NCI-H2171 treated with DMSO at 0.1 percent for 48 hours (cell line): ENCODE results near the gene HES7.

ENCODE experiments used
- DNase-seq: peaks from one replicate; lab custom pipeline; 2025; lab: John Stamatoyannopoulos, UW

HES7 gene

DNA sequence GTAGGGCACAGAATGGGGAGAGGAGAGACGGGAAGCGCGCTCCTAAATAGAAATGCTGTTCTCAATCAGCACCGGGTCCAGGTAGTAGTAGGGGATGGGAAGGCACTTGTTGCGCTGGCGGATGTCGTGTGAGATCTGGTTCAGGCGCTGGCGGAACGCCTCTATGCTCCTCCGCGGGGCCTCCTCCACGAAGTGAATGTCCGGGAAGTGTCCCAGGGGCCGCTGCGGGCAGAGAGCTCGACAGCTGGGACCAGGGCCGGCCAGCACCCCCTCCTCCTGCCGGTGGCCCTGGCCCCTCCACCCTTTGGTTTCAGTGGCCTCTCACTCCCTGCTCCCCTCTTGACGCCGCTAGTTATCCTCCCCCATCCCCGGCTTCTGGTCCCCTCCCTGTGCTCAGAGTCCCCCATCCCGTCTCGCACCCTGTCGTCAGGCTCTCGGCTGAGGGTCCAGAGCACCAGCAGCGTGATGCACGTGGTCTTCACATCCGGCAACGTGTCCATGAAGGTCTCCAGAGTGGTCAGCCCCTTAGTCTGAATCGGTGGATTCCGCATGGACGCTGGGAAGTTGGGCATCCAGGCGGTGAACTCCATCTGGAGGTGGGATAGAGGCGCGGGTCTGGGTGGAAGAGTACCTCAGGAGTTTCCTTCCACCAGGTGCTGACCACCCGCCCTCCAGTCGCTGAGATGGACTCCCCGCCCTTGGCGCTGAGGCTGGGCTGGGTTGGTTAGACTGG is 51.0 kb downstream of the HES7 start:
- no peak for DNase-seq

DNA sequence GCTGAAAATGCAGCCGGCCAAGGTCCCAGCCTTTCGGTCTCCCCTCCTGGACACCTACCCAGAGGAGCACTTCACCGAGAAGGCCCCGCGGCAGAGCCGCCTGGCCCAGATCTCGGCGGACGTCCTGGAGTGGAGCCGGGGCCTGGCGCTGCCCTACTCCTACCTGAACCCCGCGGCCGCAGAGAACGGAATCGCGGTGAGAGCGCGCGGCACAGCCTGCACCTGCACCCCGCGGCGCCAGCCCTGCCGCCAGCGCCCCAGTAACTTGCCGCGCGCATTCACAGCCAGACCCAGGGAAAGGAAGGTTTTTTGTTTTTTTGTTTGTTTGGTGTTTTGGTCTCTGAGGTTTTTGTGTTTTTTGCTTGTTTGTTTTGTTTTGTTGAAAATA is 51.6 kb downstream of the HES7 start:
- no peak for DNase-seq

DNA sequence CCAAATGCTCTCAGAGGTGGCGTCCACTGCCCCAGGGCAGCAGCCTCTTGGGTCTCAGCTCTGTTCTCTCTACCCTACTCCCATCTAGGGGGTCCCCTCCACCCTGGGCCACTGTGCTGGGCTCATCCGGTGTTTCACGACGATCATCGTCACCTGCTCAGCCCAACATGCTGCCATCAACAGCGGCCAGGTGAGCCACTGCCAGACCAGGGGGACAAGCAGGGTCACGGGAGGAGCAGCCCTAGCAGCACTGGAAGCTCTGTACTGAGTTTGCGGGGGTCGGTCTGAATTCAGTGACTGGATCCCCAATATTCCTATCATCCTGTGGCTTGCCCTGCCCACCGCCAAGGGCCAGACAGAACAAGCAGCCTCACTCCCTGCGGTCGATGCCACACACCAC is 52.4 kb downstream of the HES7 start:
- no peak for DNase-seq
